CD4-positive, alpha-beta T cell treated with Interleukin-1 beta for 1 hour (primary cell): ENCODE measurements around the gene F13B.
"Not testable (repeated sequence)": the region's sequence is repeated elsewhere in the genome, so short reads cannot be mapped to it uniquely, and the experiment has no call there.

Experiments
- DNase-seq, 2 donors: peaks; one replicate each; pipeline ENCODE4 v3.0.0-alpha.2; 2020 to 2022

F13B gene

DNA sequence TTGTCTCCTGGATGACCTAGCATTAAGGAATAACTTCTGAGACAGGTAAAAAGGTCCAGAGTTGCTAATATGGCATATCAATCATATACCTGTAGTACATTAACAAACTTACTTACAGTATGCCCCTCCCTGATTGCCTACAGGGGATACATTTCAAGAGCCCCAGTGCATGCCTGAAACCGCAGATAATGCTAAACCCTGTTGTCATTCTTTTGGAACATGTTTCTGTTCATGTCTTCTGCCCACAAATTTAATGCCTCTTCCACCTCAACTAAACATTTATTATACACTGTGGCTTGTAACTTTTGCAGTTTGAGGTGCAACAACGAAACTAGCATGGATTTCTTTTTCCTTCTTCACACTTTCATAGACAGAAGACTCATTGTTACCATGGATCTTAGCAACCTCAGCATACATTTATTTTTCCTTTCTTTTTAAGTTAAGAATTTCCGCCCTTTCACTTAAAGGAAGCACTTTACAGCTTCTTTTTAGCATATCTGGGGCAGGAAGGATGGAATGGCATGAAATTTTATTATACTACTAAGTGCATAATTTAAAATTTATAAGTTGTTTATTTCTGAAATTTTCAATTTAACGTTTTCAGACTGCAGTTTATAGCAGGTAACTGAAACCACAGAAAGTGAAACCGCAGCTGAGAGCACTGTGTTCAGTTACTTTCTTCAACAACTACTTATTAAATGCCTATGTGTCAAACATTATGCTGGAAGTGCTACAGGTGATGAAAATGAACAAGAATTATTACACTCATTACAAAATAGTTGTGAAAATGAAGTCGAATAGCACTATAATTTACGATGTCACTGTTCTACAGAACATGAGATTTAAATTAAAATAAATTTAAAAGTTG is 25.3 kb downstream of the F13B start:
- DNase-seq: no peak

DNA sequence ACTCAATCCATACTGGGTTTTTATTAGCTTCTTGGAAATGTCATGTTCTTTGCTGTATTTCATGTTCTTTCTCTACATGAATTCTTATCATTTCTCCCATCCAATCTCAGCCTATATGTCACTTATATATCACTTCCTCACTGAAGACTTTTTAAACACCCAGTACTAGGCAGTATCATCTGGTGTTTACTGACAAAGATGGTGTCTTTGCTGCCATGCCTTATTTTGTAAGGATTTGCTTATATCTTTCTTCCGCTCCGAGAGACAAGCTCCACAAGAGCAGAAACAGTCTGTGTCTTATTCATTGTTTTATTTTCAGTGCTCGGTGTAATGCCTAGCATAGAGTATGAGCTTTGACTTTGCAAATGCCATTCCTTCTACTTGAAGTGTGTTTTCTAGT is 30.2 kb downstream of the F13B start:
- DNase-seq: no peak

DNA sequence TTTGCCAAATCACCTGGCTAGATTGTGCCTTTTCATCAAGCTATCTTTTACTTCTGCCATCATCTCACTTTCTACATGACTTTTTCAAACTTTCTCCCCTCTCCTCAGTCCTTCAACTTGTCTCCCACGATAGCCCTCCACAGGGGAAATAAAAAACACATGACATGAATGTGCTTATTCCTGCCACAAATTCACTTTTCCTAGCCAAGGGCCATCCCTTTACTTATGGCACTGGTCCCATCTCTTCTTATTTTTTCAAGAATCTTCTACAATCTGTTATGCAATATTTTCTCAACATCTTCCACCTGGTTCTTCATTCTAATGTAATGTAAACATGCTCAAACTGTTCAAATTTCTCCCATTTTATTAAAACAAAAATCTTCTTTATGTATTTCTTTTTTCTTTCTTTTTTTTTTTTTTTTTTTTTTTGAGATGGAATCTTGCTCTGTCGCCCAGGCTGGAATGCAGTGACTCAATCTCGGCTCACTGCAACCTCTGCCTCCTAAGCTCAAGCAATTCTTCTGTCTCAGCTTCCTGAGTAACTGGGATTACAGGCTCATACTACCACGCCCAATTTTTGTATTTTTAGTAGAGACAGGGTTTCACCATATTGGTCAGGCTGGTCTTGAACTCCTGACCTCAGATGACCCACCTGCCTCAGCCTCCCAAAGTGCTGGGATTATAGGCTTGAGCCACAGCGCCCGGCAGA is 32.3 kb downstream of the F13B start:
- DNase-seq: not testable (repeated sequence)

GRCh38 chr1:197029749-197030148 is 37.3 kb downstream of the F13B start:
- DNase-seq: no peak

- DNase-seq: no peak
Measured at GRCh38 chr1:197027359-197027758, 39.7 kb downstream of the F13B start.

- no peak for DNase-seq
Measured at GRCh38 chr1:197024460-197024859, 42.6 kb downstream of the F13B start.

- no peak for DNase-seq
Measured at GRCh38 chr1:197021716-197022115, 45.3 kb downstream of the F13B start.

- DNase-seq: no peak
Measured at GRCh38 chr1:197017558-197018146, 49.4 kb downstream of the F13B start.

DNA sequence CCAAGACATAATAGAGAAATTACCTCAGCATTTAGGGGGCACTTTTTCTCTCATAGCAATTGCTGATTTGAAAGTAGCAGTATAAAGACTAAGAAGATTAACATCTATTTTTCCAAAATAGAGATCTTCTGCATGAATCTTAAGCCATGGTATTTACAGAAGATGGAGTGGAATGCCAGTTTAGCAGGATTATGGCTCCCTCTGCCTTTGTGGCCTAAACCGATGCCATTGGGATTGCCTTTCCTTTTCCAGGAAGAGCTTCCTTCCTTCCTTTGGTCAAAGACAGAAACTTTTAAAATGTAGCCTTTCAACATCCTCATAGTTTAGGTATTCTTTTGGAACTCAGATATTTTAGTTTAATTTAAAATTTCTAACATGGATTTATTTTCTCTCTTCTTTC is 50.3 kb downstream of the F13B start:
- DNase-seq: no peak

DNA sequence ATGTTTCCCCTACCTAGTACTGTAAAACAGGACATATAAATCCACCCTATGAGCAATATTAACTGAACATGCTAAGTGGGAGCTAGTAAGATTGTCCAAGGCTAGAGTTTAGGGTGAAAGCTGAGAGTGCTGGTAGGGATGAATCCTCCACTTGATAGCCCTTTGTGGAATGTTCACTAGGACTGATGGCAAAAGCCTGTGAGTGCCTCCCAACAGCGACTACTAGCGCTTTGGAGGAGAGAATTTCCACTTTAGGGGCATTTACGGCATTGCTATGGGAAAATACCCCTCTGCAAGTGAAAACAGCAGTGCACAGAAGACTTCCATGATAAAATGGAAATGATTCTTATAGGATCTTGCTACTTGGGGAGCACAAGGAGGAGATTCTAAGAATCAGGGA is 53.8 kb downstream of the F13B start:
- no peak for DNase-seq

GRCh38 chr1:197011614-197012013 is 55.4 kb downstream of the F13B start:
- no peak for DNase-seq

- no peak for DNase-seq
Measured at GRCh38 chr1:197008861-197009260, 58.2 kb downstream of the F13B start.

DNA sequence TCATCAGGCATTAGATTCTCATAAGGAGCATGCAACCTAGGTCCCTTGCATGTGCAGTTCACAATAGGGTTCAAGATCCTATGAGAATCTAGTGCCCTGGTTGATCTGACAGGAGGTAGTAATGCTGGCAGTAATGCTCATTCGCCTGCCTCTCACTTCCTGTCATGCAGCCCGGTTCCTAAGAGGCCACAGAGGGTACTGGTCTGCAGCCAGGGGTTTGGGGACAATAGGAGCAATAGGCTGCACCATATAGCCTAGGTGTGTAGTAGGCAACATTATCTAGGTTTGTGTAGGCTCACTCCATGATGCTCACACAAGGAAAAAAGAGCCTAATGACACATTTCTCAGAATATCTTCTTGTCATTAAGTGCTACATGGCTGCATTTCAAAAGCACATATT is 63.9 kb downstream of the F13B start:
- no peak for DNase-seq

DNA sequence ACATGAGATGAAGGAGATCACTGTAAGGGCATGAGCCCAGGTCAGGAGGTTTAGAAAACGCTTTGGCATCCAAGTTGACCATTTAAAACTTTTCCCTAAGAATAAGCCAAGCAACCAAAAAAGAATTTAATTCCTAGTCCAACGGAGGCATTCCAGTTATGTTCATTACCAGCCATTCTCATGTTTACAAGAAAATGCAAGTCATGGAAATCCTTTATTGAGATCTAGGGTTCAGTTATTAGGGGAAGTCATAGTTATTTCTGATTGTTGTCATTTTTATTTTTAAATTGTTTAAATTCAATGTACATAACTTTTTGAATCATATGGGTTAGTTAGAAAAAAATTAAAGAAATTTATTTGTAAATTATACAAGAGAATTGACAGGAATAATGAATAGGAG is 65.2 kb downstream of the F13B start:
- no peak for DNase-seq

GRCh38 chr1:196997423-196997822 is 69.6 kb downstream of the F13B start:
- no peak for DNase-seq

- DNase-seq: no peak
Measured at GRCh38 chr1:196993916-196994315, 73.1 kb downstream of the F13B start.

DNA sequence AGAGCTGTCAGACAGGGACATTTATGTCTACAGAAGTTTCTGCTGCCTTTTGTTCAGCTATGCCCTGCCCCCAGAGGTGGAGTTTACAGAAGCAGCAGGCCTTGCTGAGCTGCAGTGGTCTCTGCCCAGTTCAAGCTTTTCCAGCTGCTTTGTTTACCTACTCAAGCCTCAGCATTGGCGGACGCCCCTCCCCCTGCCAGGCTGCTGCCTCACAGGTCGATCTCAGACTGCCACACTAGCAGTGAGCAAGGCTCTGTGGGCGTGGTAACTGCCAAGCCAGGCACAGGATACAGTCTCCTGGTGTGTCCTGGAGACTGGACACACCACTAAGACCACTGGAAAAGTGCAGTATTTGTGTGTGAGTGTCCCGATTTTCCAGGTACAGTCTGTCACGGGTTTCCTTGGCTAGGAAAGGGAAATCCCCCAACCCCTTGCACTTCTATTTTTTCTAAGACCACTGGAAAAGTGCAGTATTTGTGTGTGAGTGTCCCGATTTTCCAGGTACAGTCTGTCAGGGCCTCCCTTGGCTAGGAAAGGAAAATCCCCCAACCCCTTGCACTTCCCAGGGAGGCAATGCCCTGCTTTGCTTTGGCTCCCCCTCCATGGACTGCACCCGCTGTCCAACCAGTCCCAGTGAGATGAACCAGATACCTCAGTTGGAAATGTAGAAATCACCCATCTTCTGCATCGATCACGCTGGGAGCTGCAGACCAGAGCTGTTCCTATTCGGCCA is 75.0 kb downstream of the F13B start:
- DNase-seq: not testable (repeated sequence)
